ENCODE measurements around the gene SLC7A4.

- TF ChIP-seq RAD21 (IDR thresholded peaks at IDR 0.05; ENCODE audit: low read depth) (no peak), POLR2A (IDR thresholded peaks at IDR 0.05; ENCODE audit: borderline replicate concordance, extremely low read depth, insufficient read depth, insufficient read length) (no peak), ZNF274 (IDR thresholded peaks at IDR 0.05; ENCODE audit: low read depth, low read length) (no peak), CEBPB (IDR thresholded peaks at IDR 0.05; ENCODE audit: low read depth) (no peak), EZH2phosphoT487 (IDR thresholded peaks at IDR 0.05; ENCODE audit: borderline replicate concordance) (no peak), CBX3 (IDR thresholded peaks at IDR 0.05; ENCODE audit: low read depth) (no peak), EZH2 (IDR thresholded peaks at IDR 0.05) (no peak)
- TF ChIP-seq, protein P1, sequence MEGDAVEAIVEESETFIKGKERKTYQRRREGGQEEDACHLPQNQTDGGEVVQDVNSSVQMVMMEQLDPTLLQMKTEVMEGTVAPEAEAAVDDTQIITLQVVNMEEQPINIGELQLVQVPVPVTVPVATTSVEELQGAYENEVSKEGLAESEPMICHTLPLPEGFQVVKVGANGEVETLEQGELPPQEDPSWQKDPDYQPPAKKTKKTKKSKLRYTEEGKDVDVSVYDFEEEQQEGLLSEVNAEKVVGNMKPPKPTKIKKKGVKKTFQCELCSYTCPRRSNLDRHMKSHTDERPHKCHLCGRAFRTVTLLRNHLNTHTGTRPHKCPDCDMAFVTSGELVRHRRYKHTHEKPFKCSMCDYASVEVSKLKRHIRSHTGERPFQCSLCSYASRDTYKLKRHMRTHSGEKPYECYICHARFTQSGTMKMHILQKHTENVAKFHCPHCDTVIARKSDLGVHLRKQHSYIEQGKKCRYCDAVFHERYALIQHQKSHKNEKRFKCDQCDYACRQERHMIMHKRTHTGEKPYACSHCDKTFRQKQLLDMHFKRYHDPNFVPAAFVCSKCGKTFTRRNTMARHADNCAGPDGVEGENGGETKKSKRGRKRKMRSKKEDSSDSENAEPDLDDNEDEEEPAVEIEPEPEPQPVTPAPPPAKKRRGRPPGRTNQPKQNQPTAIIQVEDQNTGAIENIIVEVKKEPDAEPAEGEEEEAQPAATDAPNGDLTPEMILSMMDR (IDR thresholded peaks at IDR 0.05 in 2 of 3, conservative IDR thresholded peaks at IDR 0.05 in 1 of 3; ENCODE audit: borderline replicate concordance in 1 of 3, insufficient read depth in 1 of 3, low read depth in 2 of 3, low read length in 2 of 3), result no peak
- TF ChIP-seq, protein P2, sequence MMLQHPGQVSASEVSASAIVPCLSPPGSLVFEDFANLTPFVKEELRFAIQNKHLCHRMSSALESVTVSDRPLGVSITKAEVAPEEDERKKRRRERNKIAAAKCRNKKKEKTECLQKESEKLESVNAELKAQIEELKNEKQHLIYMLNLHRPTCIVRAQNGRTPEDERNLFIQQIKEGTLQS (IDR thresholded peaks at IDR 0.05), result no peak
Observed at GRCh38 chr22:21070690-21071615, 38.6 kb upstream of the SLC7A4 start.
